Muscle layer of colon (tissue), 2 donors: Measurements from ENCODE around the gene POMT1.

ENCODE experiments used
- H3K27ac ChIP-seq: one replicate; pipeline ENCODE4 v1.7.0; 2013; ENCODE audit warnings: low read depth, mild to moderate bottlenecking, low read length, moderate library complexity
- H3K27me3 ChIP-seq, 2 donors: one replicate each; pipeline ENCODE4 v1.7.0; 2013; ENCODE audit warnings: low read length in 2 of 2, mild to moderate bottlenecking in 2 of 2; ENCODE audit not compliant: insufficient read depth in 2 of 2, control insufficient read depth in 1 of 2
- H3K36me3 ChIP-seq: one replicate; pipeline ENCODE4 v1.7.0; 2013; ENCODE audit warnings: mild to moderate bottlenecking, low read length; ENCODE audit not compliant: insufficient read depth
- H3K4me1 ChIP-seq: one replicate; pipeline ENCODE4 v1.7.0; 2013; ENCODE audit warnings: mild to moderate bottlenecking, low read length; ENCODE audit not compliant: insufficient read depth
- H3K4me3 ChIP-seq, 2 donors: one replicate each; pipeline ENCODE4 v1.7.0; 2013; ENCODE audit warnings: low read length in 2 of 2, low read depth in 1 of 2, mild to moderate bottlenecking in 1 of 2, moderate library complexity in 1 of 2
- H3K9ac ChIP-seq: one replicate; pipeline ENCODE4 v1.7.0; 2013; ENCODE audit warnings: low read length
- H3K9me3 ChIP-seq: one replicate; pipeline ENCODE4 v1.7.0; 2013; ENCODE audit warnings: mild to moderate bottlenecking, low read length
- donor health status: abdominal sarcoma.
- donor health status: Adenocarcinoma of cecum.

Gene POMT1

GRCh38 chr9:131567910-131568309 is 65.2 kb downstream of the POMT1 start:
- Histone ChIP-seq H3K27ac (no peak overlapping the region), H3K4me1 (no peaks in the 10 kb centered on the region), H3K27me3 (no peaks in the 10 kb centered on the region), H3K9me3 (no peaks in the 10 kb centered on the region), H3K36me3 (no peaks in the 10 kb centered on the region), H3K9ac (no peak overlapping the region), H3K4me3 (no peak overlapping the region)
